GM18508 (cell line): ENCODE results near the gene NPC1L1.
"Not testable (repeated sequence)": the region's sequence is repeated elsewhere in the genome, so short reads cannot be mapped to it uniquely, and the experiment has no call there.

ENCODE experiments used
- ATAC-seq: cut with Tn5 transposase; IDR thresholded peaks from one replicate; pipeline ENCODE4 v1.9.1; 2021; ENCODE audit warnings: moderate number of reproducible peaks; ENCODE audit not compliant: insufficient read depth, unreplicated experiment

The NPC1L1 gene

GRCh38 chr7:44566680-44567079 is 25.6 kb upstream of the NPC1L1 start:
- ATAC-seq = no peak

GRCh38 chr7:44565795-44566559 is 24.8 kb upstream of the NPC1L1 start:
- ATAC-seq = no peak

GRCh38 chr7:44565097-44565794 is 24.1 kb upstream of the NPC1L1 start:
- no peak for ATAC-seq

- ATAC-seq = no peak
Measured at GRCh38 chr7:44564606-44565005, 23.5 kb upstream of the NPC1L1 start.

GRCh38 chr7:44563171-44563679 is 22.1 kb upstream of the NPC1L1 start:
- no peak for ATAC-seq

- ATAC-seq = not testable (repeated sequence)
Measured at GRCh38 chr7:44562622-44562962, 21.5 kb upstream of the NPC1L1 start.

- ATAC-seq = no peak
Measured at GRCh38 chr7:44561962-44562621, 21.0 kb upstream of the NPC1L1 start.

GRCh38 chr7:44561481-44561880 is 20.4 kb upstream of the NPC1L1 start:
- no peak for ATAC-seq

- no peak for ATAC-seq
Measured at GRCh38 chr7:44559485-44559884, 18.4 kb upstream of the NPC1L1 start.

GRCh38 chr7:44557485-44557884 is 16.4 kb upstream of the NPC1L1 start:
- no peak for ATAC-seq

GRCh38 chr7:44555350-44555749 is 14.2 kb upstream of the NPC1L1 start:
- ATAC-seq = no peak

GRCh38 chr7:44552473-44553005 is 11.4 kb upstream of the NPC1L1 start:
- not testable (repeated sequence) for ATAC-seq

- ATAC-seq = no peak
Measured at GRCh38 chr7:44549457-44549856, 8.3 kb upstream of the NPC1L1 start.

GRCh38 chr7:44548893-44549292 is 7.8 kb upstream of the NPC1L1 start:
- no peak for ATAC-seq

- no peak for ATAC-seq
Measured at GRCh38 chr7:44547536-44548231, 6.6 kb upstream of the NPC1L1 start.

GRCh38 chr7:44541876-44542610 is 913 bp upstream of the NPC1L1 start:
- no peak for ATAC-seq

GRCh38 chr7:44540592-44541027 is 520 bp downstream of the NPC1L1 start:
- no peak for ATAC-seq

GRCh38 chr7:44539669-44540506 is 1.2 kb downstream of the NPC1L1 start:
- ATAC-seq = no peak
